Nephron (organoid): ENCODE results near the gene EXOC2.
A peak's percentile ranks its signal among the peaks of the same experiment; 100 is the strongest.

Source experiments
- H3K27ac Mint-ChIP-seq, 3 experiments: 2 replicates each; pipeline ENCODE4 v1.8.0; 2020; ENCODE audit warnings: mixed read lengths in 3 of 3, mild to moderate bottlenecking in 2 of 3, moderate library complexity in 1 of 3
- H3K27me3 Mint-ChIP-seq: 2 replicates; pipeline ENCODE4 v1.8.0; 2021; ENCODE audit warnings: low read depth, mild to moderate bottlenecking, moderate library complexity, mixed read lengths
- H3K36me3 Mint-ChIP-seq: 2 replicates; pipeline ENCODE4 v1.8.0; 2020; ENCODE audit warnings: low read depth, mixed read lengths
- H3K4me1 Mint-ChIP-seq: 2 replicates; pipeline ENCODE4 v1.8.0; 2020; ENCODE audit warnings: mixed read lengths
- H3K4me3 Mint-ChIP-seq, 3 experiments: 2 replicates each; pipeline ENCODE4 v1.8.0; 2020; ENCODE audit warnings: mild to moderate bottlenecking in 3 of 3, mixed read lengths in 3 of 3, moderate library complexity in 2 of 3
- H3K9me3 Mint-ChIP-seq: 2 replicates; pipeline ENCODE4 v1.8.0; 2020; ENCODE audit warnings: mixed read lengths
- CTCF ChIP-seq, 3 experiments: fragments of 200-600 bp; sonication (generic); IDR thresholded peaks; one replicate each; pipeline ENCODE4 v1.5.0; 2021; ENCODE audit warnings: antibody characterized with exemption in 3 of 3; ENCODE audit not compliant: unreplicated experiment in 3 of 3

EXOC2 gene

GRCh38 chr6:729606-730320 lies 36.8 kb upstream of the EXOC2 start:
- Mint-ChIP-seq H3K27ac (no peak overlapping the region), H3K9me3 (no peaks in the 10 kb centered on the region), H3K4me3 (no peak overlapping the region), H3K27me3 (peaks cover 61% of the 10 kb centered on the region), H3K4me1 (no peaks in the 10 kb centered on the region), H3K36me3 (no peaks in the 10 kb centered on the region)
- TF ChIP-seq CTCF (IDR thresholded peaks at IDR 0.05; ENCODE audit: unreplicated experiment in 3 of 3) = no peak

GRCh38 chr6:727856-728255 lies 34.9 kb upstream of the EXOC2 start:
- no peak for TF ChIP-seq CTCF (IDR thresholded peaks at IDR 0.05; ENCODE audit: unreplicated experiment in 3 of 3)
- Mint-ChIP-seq H3K27ac (no peak overlapping the region), H3K4me1 (no peaks in the 10 kb centered on the region), H3K9me3 (no peaks in the 10 kb centered on the region), H3K36me3 (no peaks in the 10 kb centered on the region), H3K27me3 (peaks cover 55% of the 10 kb centered on the region), H3K4me3 (no peak overlapping the region)

GRCh38 chr6:723540-723939 lies 30.6 kb upstream of the EXOC2 start:
- peaks cover 51% of the 10 kb centered on the region for H3K27me3 Mint-ChIP-seq
- no peaks in the 10 kb centered on the region for H3K4me1 Mint-ChIP-seq
- no peaks in the 10 kb centered on the region for H3K36me3 Mint-ChIP-seq
- H3K4me3 Mint-ChIP-seq = no peak overlapping the region
- no peaks in the 10 kb centered on the region for H3K9me3 Mint-ChIP-seq
- peak in 1 of 3 experiments; percentile 8 for TF ChIP-seq CTCF (IDR thresholded peaks at IDR 0.05; ENCODE audit: unreplicated experiment in 3 of 3)
- no peak overlapping the region for H3K27ac Mint-ChIP-seq

- Mint-ChIP-seq H3K36me3 (no peaks in the 10 kb centered on the region), H3K27me3 (peaks cover 48% of the 10 kb centered on the region), H3K4me3 (no peak overlapping the region), H3K4me1 (no peaks in the 10 kb centered on the region), H3K9me3 (no peaks in the 10 kb centered on the region), H3K27ac (no peak overlapping the region)
- no peak for TF ChIP-seq CTCF (IDR thresholded peaks at IDR 0.05; ENCODE audit: unreplicated experiment in 3 of 3)
These were observed 29.7 kb upstream of the EXOC2 start for GRCh38 chr6:722608-723007.

- no peaks in the 10 kb centered on the region for H3K36me3 Mint-ChIP-seq
- no peaks in the 10 kb centered on the region for H3K4me1 Mint-ChIP-seq
- peak; percentile 89 to 96 (median 94) for TF ChIP-seq CTCF (IDR thresholded peaks at IDR 0.05; ENCODE audit: unreplicated experiment in 3 of 3)
- no peak overlapping the region for H3K27ac Mint-ChIP-seq
- no peak overlapping the region for H3K4me3 Mint-ChIP-seq
- no peaks in the 10 kb centered on the region for H3K9me3 Mint-ChIP-seq
- peaks cover 49% of the 10 kb centered on the region for H3K27me3 Mint-ChIP-seq
These were observed 29.2 kb upstream of the EXOC2 start for GRCh38 chr6:722077-722524.

GRCh38 chr6:718345-718744 lies 25.4 kb upstream of the EXOC2 start:
- Mint-ChIP-seq H3K36me3 (no peaks in the 10 kb centered on the region), H3K27ac (no peak overlapping the region), H3K27me3 (peaks cover 59% of the 10 kb centered on the region), H3K9me3 (no peaks in the 10 kb centered on the region), H3K4me1 (no peaks in the 10 kb centered on the region), H3K4me3 (no peak overlapping the region)
- TF ChIP-seq CTCF (IDR thresholded peaks at IDR 0.05; ENCODE audit: unreplicated experiment in 3 of 3) = no peak
